ENCODE results near the gene BCKDHB.

- no peak for TF ChIP-seq CTCF (IDR thresholded peaks at IDR 0.05)
- TF ChIP-seq POLR2A (IDR thresholded peaks at IDR 0.05): no peak
These were observed 249.5 kb downstream of the BCKDHB start for GRCh38 chr6:80356000-80356399.
